Measurements from ENCODE around the gene AP5Z1. TPM values are rescaled to one million over a fixed set of nuclear protein-coding genes. Genes with fewer than 3 reads are reported as not detected.

Gene AP5Z1
- total and polyA plus RNA-seq, 3 experiments from 2014 or later = 38.9 to 49.8 (median 47.8) TPM

DNA sequence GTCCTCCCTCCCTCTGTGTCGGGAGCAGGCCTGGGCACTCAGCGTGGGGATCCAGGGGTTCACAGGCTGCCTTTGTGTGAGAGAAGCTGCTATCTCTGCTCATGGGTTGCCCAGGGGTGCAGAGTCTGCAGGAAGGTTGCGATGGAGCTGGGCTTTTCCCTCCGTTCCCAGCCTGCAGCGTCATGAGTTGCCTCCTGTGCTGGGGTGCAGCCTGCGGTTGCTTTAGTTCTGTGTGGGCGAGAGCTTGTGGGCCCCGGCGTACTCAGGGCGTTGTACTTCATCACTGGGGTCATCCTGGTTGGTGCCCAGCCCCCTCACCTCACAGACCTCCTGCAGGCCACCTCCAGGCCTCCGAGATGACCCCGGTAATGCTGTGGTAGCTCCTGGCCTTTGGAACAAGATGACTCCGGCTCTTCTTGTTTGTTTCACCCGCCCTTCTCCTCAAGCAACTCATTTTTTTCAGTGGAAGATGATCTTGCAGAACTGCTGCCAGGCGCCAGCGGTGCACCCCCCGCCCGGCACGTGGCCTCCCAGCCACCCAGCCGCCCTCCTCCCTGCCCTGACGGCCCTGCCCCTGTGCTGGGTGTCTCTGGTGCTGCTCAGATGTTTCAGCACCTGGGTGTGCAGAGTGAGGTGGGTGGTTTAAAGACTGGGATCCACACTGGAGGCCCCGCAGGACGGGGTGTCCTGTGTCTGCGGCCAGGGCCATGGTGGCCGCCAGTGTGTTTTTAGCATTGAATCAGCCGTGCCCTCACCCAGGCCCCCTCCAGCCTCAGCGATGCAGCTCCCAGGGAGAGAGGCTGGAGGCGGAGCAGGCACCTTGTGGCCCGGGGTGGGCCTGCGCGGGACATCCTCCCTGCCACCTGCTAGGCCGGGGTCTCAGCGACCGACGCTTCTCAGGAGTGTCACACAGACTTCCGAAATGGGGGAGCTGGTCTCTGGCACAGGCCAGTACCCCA, 7.2 kb downstream of the AP5Z1 start:
- POLR2A ChIA-PET = no interaction called here
- no peaks in the 10 kb centered on the region for H3K27me3 ChIP-seq (ENCODE audit: insufficient read depth, low read length, poor library complexity, severe bottlenecking)

DNA sequence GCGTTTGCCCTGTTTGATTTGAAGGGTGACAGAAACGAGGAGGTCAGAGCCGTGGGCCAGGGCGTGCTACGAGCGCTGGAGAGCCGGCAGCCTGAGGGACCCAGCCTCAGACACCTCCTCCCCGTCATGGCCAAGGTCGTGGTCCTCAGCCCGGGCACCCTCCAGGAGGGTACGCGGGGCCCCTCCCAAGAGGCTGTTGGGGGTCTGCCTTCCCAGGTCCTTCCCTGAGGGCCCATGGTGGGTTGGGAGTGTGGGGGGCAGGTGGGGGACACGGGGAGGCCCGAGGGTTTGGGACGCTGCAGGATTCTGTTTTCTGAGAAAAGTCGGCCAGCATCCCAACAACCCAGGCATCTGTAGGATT, 7.8 kb downstream of the AP5Z1 start:
- no peak for DNase-seq
- no peak overlapping the region for H3K27ac Mint-ChIP-seq
- peaks cover 2 to 16% (median 4%) of the 10 kb centered on the region in 3 donors for H3K4me1 Mint-ChIP-seq
- peaks cover 0 to 2% of the 10 kb centered on the region in 2 donors for H3K27me3 Mint-ChIP-seq
- Histone ChIP-seq H3K36me3 (ENCODE audit: insufficient read depth, low read length) (peaks cover 38% of the 10 kb centered on the region), H3K27ac (ENCODE audit: low read depth, low read length) (no peak overlapping the region), H3K4me3 (ENCODE audit: low read length) (no peak overlapping the region), H3K4me1 (ENCODE audit: insufficient read depth, low read length) (peaks cover 1% of the 10 kb centered on the region), H3K9me3 (ENCODE audit: low read length) (no peaks in the 10 kb centered on the region), H3K27me3 (ENCODE audit: insufficient read depth, low read length, poor library complexity, severe bottlenecking) (no peaks in the 10 kb centered on the region)
- ChIA-PET CTCF (no interaction called here), POLR2A (no interaction called here)
- peaks cover 0 to 64% (median 2%) of the 10 kb centered on the region in 3 donors for H3K36me3 Mint-ChIP-seq
- H3K9me3 Mint-ChIP-seq = no peaks in the 10 kb centered on the region
- H3K4me3 Mint-ChIP-seq = no peak overlapping the region

More for the DNA sequence above, 7.2 kb downstream of the AP5Z1 start:
- Mint-ChIP-seq H3K27me3 (peaks cover 0 to 2% of the 10 kb centered on the region in 2 donors), H3K4me3 (no peak overlapping the region), H3K36me3 (peaks cover 0 to 62% (median 2%) of the 10 kb centered on the region in 3 donors), H3K27ac (no peak overlapping the region), H3K4me1 (peaks cover 9 to 22% (median 10%) of the 10 kb centered on the region in 3 donors), H3K9me3 (no peaks in the 10 kb centered on the region)
- no peaks in the 10 kb centered on the region for H3K9me3 ChIP-seq (ENCODE audit: low read length)
- no peak overlapping the region for H3K4me3 ChIP-seq (ENCODE audit: low read length)
- DNase-seq = no peak
- no peak overlapping the region for H3K27ac ChIP-seq (ENCODE audit: low read depth, low read length)
- H3K4me1 ChIP-seq (ENCODE audit: insufficient read depth, low read length) = peaks cover 8% of the 10 kb centered on the region
- peaks cover 35% of the 10 kb centered on the region for H3K36me3 ChIP-seq (ENCODE audit: insufficient read depth, low read length)
- CTCF ChIA-PET = interaction anchor here (0.8 kb wide), 1 partner anchor 10 kb away, joined by 3 read pairs; no protein-coding TSS in a partner anchor

GRCh38 chr7:4783762-4784351, 8.4 kb downstream of the AP5Z1 start:
- Mint-ChIP-seq H3K27me3 (peaks cover 0 to 2% of the 10 kb centered on the region in 2 donors), H3K4me3 (no peak overlapping the region), H3K36me3 (peaks cover 0 to 67% (median 2%) of the 10 kb centered on the region in 3 donors), H3K27ac (no peak overlapping the region), H3K4me1 (peaks cover 0 to 12% (median 0%) of the 10 kb centered on the region in 3 donors), H3K9me3 (no peaks in the 10 kb centered on the region)
- no peaks in the 10 kb centered on the region for H3K27me3 ChIP-seq (ENCODE audit: insufficient read depth, low read length, poor library complexity, severe bottlenecking)
- DNase-seq = no peak
- ChIA-PET POLR2A (no interaction called here), CTCF (no interaction called here)
- no peaks in the 10 kb centered on the region for H3K4me1 ChIP-seq (ENCODE audit: insufficient read depth, low read length)
- no peak overlapping the region for H3K4me3 ChIP-seq (ENCODE audit: low read length)
- H3K27ac ChIP-seq (ENCODE audit: low read depth, low read length) = no peak overlapping the region
- no peaks in the 10 kb centered on the region for H3K9me3 ChIP-seq (ENCODE audit: low read length)
- H3K36me3 ChIP-seq (ENCODE audit: insufficient read depth, low read length) = peaks cover 38% of the 10 kb centered on the region

- POLR2A ChIA-PET = no interaction called here
- no peak for DNase-seq
- H3K27me3 ChIP-seq (ENCODE audit: insufficient read depth, low read length, poor library complexity, severe bottlenecking) = no peaks in the 10 kb centered on the region
- peaks cover 38% of the 10 kb centered on the region for H3K36me3 ChIP-seq (ENCODE audit: insufficient read depth, low read length)
- H3K4me3 Mint-ChIP-seq = no peak overlapping the region
- no peaks in the 10 kb centered on the region for H3K9me3 Mint-ChIP-seq
- no peaks in the 10 kb centered on the region for H3K9me3 ChIP-seq (ENCODE audit: low read length)
- no peak overlapping the region for H3K27ac ChIP-seq (ENCODE audit: low read depth, low read length)
- H3K4me1 ChIP-seq (ENCODE audit: insufficient read depth, low read length) = no peaks in the 10 kb centered on the region
- CTCF ChIA-PET = no interaction called here
- peaks cover 0 to 2% of the 10 kb centered on the region in 2 donors for H3K27me3 Mint-ChIP-seq
- H3K27ac Mint-ChIP-seq = no peak overlapping the region
- peaks cover 0 to 71% (median 2%) of the 10 kb centered on the region in 3 donors for H3K36me3 Mint-ChIP-seq
- H3K4me3 ChIP-seq (ENCODE audit: low read length) = no peak overlapping the region
- H3K4me1 Mint-ChIP-seq = peaks cover 0 to 9% (median 0%) of the 10 kb centered on the region in 3 donors
Measured at GRCh38 chr7:4784799-4785198, 9.4 kb downstream of the AP5Z1 start.

DNA sequence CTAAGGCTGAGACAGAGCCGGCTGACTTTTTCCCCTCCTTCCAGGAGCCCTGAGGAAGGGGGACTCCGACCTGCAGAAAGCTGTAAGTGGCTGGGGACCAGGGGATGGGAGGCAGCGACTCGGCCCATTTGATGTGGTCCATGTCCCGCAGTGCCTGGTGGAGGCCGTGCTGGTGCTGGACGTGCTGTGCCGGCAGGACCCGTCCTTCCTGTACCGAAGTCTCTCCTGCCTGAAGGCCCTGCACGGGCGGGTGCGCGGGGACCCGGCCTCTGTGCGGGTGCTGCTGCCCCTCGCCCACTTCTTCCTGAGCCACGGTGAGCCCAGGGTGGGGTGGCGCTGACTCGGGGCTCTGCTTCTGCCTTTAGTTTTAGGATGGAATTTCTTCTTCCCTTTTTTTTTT, 9.9 kb downstream of the AP5Z1 start:
- Histone ChIP-seq H3K27ac (ENCODE audit: low read depth, low read length) (no peak overlapping the region), H3K4me1 (ENCODE audit: insufficient read depth, low read length) (no peaks in the 10 kb centered on the region), H3K9me3 (ENCODE audit: low read length) (no peaks in the 10 kb centered on the region), H3K4me3 (ENCODE audit: low read length) (no peak overlapping the region), H3K36me3 (ENCODE audit: insufficient read depth, low read length) (peaks cover 38% of the 10 kb centered on the region), H3K27me3 (ENCODE audit: insufficient read depth, low read length, poor library complexity, severe bottlenecking) (no peaks in the 10 kb centered on the region)
- POLR2A ChIA-PET = no interaction called here
- DNase-seq = no peak
- CTCF ChIA-PET = no interaction called here
- Mint-ChIP-seq H3K9me3 (no peaks in the 10 kb centered on the region), H3K4me3 (no peak overlapping the region), H3K36me3 (peaks cover 0 to 73% (median 2%) of the 10 kb centered on the region in 3 donors), H3K27ac (peak overlapping the region in 1 of 8 donors; percentile 41), H3K27me3 (peaks cover 0 to 2% of the 10 kb centered on the region in 2 donors), H3K4me1 (peaks cover 0 to 6% (median 0%) of the 10 kb centered on the region in 3 donors)

DNA sequence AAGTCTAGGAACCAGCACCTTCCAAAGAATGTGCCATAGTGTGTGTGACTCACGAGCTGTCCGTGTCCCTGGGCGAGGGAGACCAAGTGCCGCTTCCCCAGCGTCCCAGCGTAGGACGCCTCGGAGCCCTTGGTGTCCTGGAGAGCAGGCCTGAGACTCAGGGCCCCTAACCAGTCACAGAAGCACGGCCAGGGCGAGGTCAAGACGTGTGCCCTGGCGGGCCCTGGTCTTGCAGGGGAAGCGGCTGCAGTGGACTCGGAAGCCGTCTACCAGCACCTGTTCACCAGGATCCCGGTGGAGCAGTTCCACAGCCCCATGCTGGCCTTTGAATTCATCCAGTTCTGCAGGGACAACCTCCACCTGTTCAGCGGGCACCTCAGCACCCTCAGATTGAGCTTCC, 10.6 kb downstream of the AP5Z1 start:
- Mint-ChIP-seq H3K4me1 (peaks cover 0 to 3% (median 0%) of the 10 kb centered on the region in 3 donors), H3K27ac (no peak overlapping the region), H3K27me3 (peaks cover 0 to 2% of the 10 kb centered on the region in 2 donors), H3K4me3 (no peak overlapping the region), H3K36me3 (peaks cover 0 to 74% (median 0%) of the 10 kb centered on the region in 3 donors), H3K9me3 (no peaks in the 10 kb centered on the region)
- no peak for DNase-seq
- Histone ChIP-seq H3K4me1 (ENCODE audit: insufficient read depth, low read length) (no peaks in the 10 kb centered on the region), H3K4me3 (ENCODE audit: low read length) (no peak overlapping the region), H3K9me3 (ENCODE audit: low read length) (no peaks in the 10 kb centered on the region), H3K36me3 (ENCODE audit: insufficient read depth, low read length) (peaks cover 34% of the 10 kb centered on the region), H3K27ac (ENCODE audit: low read depth, low read length) (no peak overlapping the region), H3K27me3 (ENCODE audit: insufficient read depth, low read length, poor library complexity, severe bottlenecking) (no peaks in the 10 kb centered on the region)
- ChIA-PET POLR2A (no interaction called here), CTCF (no interaction called here)

DNA sequence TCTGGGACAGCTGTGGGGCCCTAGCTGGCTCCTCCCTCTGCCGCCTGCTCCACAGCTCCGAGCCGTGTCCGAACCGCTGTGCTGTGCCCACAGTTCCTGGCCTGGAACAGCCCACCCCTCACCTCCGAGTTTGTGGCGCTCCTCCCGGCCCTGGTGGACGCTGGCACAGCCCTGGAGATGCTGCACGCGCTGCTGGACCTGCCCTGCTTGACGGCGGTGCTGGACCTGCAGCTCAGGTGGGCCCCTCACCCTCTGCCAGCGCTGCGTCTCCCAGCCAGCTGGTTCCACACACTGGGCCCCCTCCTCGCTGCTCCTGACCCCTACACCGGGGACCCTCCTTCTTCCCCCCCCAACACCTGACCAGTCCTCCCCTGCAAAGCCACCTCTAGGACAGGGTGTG, 12.1 kb downstream of the AP5Z1 start:
- no peaks in the 10 kb centered on the region for H3K9me3 Mint-ChIP-seq
- Histone ChIP-seq H3K27me3 (ENCODE audit: insufficient read depth, low read length, poor library complexity, severe bottlenecking) (no peaks in the 10 kb centered on the region), H3K36me3 (ENCODE audit: insufficient read depth, low read length) (peaks cover 26% of the 10 kb centered on the region), H3K27ac (ENCODE audit: low read depth, low read length) (no peak overlapping the region), H3K9me3 (ENCODE audit: low read length) (no peaks in the 10 kb centered on the region), H3K4me1 (ENCODE audit: insufficient read depth, low read length) (no peaks in the 10 kb centered on the region), H3K4me3 (ENCODE audit: low read length) (no peak overlapping the region)
- peaks cover 0 to 2% of the 10 kb centered on the region in 2 donors for H3K27me3 Mint-ChIP-seq
- no peak overlapping the region for H3K4me3 Mint-ChIP-seq
- peaks cover 0 to 5% (median 1%) of the 10 kb centered on the region in 3 donors for H3K4me1 Mint-ChIP-seq
- ChIA-PET CTCF (no interaction called here), POLR2A (no interaction called here)
- DNase-seq = no peak
- H3K36me3 Mint-ChIP-seq = peaks cover 0 to 68% (median 0%) of the 10 kb centered on the region in 3 donors
- H3K27ac Mint-ChIP-seq = no peak overlapping the region

Measured in CD8-positive, alpha-beta memory T cell (primary cell).